SJSA1 (cell line): ENCODE data around the gene PTMA. TPM values are rescaled to one million over a fixed set of nuclear protein-coding genes. Genes with fewer than 3 reads are reported as not detected.
"Not testable (repeated sequence)": the region's sequence is repeated elsewhere in the genome, so short reads cannot be mapped to it uniquely, and the experiment has no call there.

Experiments
- DNase-seq, 2 experiments: peaks; one replicate each; pipeline ENCODE4 v3.0.0-alpha.2; 2015 to 2020; ENCODE audit warnings: low spot score in 2 of 2, low read depth in 1 of 2
- H3K27ac ChIP-seq: fragments of 250-450 bp; sonication (Bioruptor Pico); 2 replicates; pipeline ENCODE4 v1.5.1; 2020; ENCODE audit warnings: mild to moderate bottlenecking, moderate library complexity
- H3K27me3 ChIP-seq: fragments of 250-450 bp; sonication (Bioruptor Pico); replicated peaks from 2 replicates; pipeline ENCODE4 v1.5.1; 2020; ENCODE audit warnings: mild to moderate bottlenecking, moderate library complexity
- H3K36me3 ChIP-seq: fragments of 250-450 bp; sonication (Bioruptor Pico); 2 replicates; pipeline ENCODE4 v1.5.1; 2020; ENCODE audit warnings: mild to moderate bottlenecking
- H3K4me1 ChIP-seq: fragments of 250-450 bp; sonication (Bioruptor Pico); replicated peaks from 2 replicates; pipeline ENCODE4 v1.6.1; 2021; ENCODE audit warnings: mild to moderate bottlenecking
- H3K4me3 ChIP-seq: fragments of 250-450 bp; sonication (Bioruptor Pico); 2 replicates; pipeline ENCODE4 v1.5.1; 2020; ENCODE audit warnings: mild to moderate bottlenecking
- H3K9me3 ChIP-seq: fragments of 250-450 bp; sonication (Bioruptor Pico); replicated peaks from 2 replicates; pipeline ENCODE4 v1.5.1; 2020; ENCODE audit warnings: mild to moderate bottlenecking
- total RNA-seq: library from RNA; depleted of rRNA; stranded (reverse); fragments of >200 nt; shearing (Covaris generic); gene quantifications from 2 replicates; pipeline ENCODE4 v1.2.3, GENCODE V29; 2014; rRNA removed

The PTMA gene
- total RNA-seq = 971 and 998 TPM in 2 replicates

GRCh38 chr2:231707927-231708772, at the start of gene PTMA:
TSS of gene PTMA (plus strand) at chr2:231708525. CDS start at chr2:231708707, 182 bp downstream.
- peak within 1 kb of the TSS; percentile 88 for H3K4me3 ChIP-seq
- H3K36me3 ChIP-seq = peaks cover 42% of the 10 kb centered on the region
- DNase-seq = peak; percentile 99
- peak within 1 kb of the TSS; percentile 96 for H3K27ac ChIP-seq
- no peaks in the 10 kb centered on the region for H3K27me3 ChIP-seq
- peaks cover 8% of the 10 kb centered on the region; the same call in 1 of the 2 replicates for H3K9me3 ChIP-seq
- peaks cover 51% of the 10 kb centered on the region for H3K4me1 ChIP-seq

GRCh38 chr2:231660073-231660472, 48.3 kb upstream of the PTMA start:
- peak; percentile 71 to 72 for DNase-seq
- not testable (repeated sequence) for H3K36me3 ChIP-seq, H3K27ac ChIP-seq, H3K9me3 ChIP-seq, H3K4me3 ChIP-seq, H3K27me3 ChIP-seq
- H3K4me1 ChIP-seq = peaks cover 32% of the 10 kb centered on the region

- Histone ChIP-seq H3K27me3 (no peaks in the 10 kb centered on the region), H3K4me3 (no peak overlapping the region), H3K36me3 (no peaks in the 10 kb centered on the region), H3K27ac (peak overlapping the region; percentile 5; the same call in 1 of the 2 replicates), H3K4me1 (peaks cover 38% of the 10 kb centered on the region), H3K9me3 (no peaks in the 10 kb centered on the region)
- no peak for DNase-seq
These were observed 47.5 kb upstream of the PTMA start for GRCh38 chr2:231660860-231661259.

GRCh38 chr2:231661422-231662027, 46.8 kb upstream of the PTMA start:
- H3K4me3 ChIP-seq = no peak overlapping the region
- H3K36me3 ChIP-seq = no peaks in the 10 kb centered on the region
- H3K27me3 ChIP-seq = no peaks in the 10 kb centered on the region
- H3K27ac ChIP-seq = no peak overlapping the region
- H3K9me3 ChIP-seq = no peaks in the 10 kb centered on the region
- H3K4me1 ChIP-seq = peaks cover 43% of the 10 kb centered on the region
- DNase-seq = no peak

GRCh38 chr2:231662028-231662810, 46.1 kb upstream of the PTMA start:
- no peaks in the 10 kb centered on the region for H3K27me3 ChIP-seq
- DNase-seq = no peak
- no peak overlapping the region for H3K27ac ChIP-seq

GRCh38 chr2:231662811-231663457, 45.4 kb upstream of the PTMA start:
- H3K27me3 ChIP-seq = no peaks in the 10 kb centered on the region
- H3K4me1 ChIP-seq = peaks cover 57% of the 10 kb centered on the region
- H3K36me3 ChIP-seq = no peaks in the 10 kb centered on the region
- H3K9me3 ChIP-seq = no peaks in the 10 kb centered on the region
- H3K27ac ChIP-seq = no peak overlapping the region
- no peak for DNase-seq
- H3K4me3 ChIP-seq = no peak overlapping the region

More at GRCh38 chr2:231662028-231662810, 46.1 kb upstream of the PTMA start:
- Histone ChIP-seq H3K4me3 (no peak overlapping the region), H3K36me3 (no peaks in the 10 kb centered on the region), H3K4me1 (peaks cover 50% of the 10 kb centered on the region), H3K9me3 (no peaks in the 10 kb centered on the region)

- no peaks in the 10 kb centered on the region for H3K9me3 ChIP-seq
- H3K4me1 ChIP-seq = peaks cover 60% of the 10 kb centered on the region
- no peak overlapping the region for H3K4me3 ChIP-seq
- no peak for DNase-seq
- no peaks in the 10 kb centered on the region for H3K36me3 ChIP-seq
- no peak overlapping the region for H3K27ac ChIP-seq
- no peaks in the 10 kb centered on the region for H3K27me3 ChIP-seq
These were observed 44.7 kb upstream of the PTMA start for GRCh38 chr2:231663458-231664212.

GRCh38 chr2:231664727-231665126, 43.6 kb upstream of the PTMA start:
- Histone ChIP-seq H3K4me1 (peaks cover 57% of the 10 kb centered on the region), H3K27me3 (no peaks in the 10 kb centered on the region), H3K9me3 (no peaks in the 10 kb centered on the region), H3K4me3 (no peak overlapping the region), H3K27ac (peak overlapping the region; percentile 99), H3K36me3 (no peaks in the 10 kb centered on the region)
- DNase-seq = no peak

- H3K4me1 ChIP-seq = peaks cover 50% of the 10 kb centered on the region
- no peaks in the 10 kb centered on the region for H3K36me3 ChIP-seq
- H3K9me3 ChIP-seq = no peaks in the 10 kb centered on the region
- H3K27me3 ChIP-seq = no peaks in the 10 kb centered on the region
- H3K27ac ChIP-seq = peak overlapping the region; percentile 99
- no peak overlapping the region for H3K4me3 ChIP-seq
- DNase-seq = no peak
These were observed 42.8 kb upstream of the PTMA start for GRCh38 chr2:231665245-231666170.

- H3K36me3 ChIP-seq = no peaks in the 10 kb centered on the region
- peaks cover 49% of the 10 kb centered on the region for H3K4me1 ChIP-seq
- H3K4me3 ChIP-seq = peak overlapping the region; percentile 32
- peak overlapping the region; percentile 99 for H3K27ac ChIP-seq
- H3K27me3 ChIP-seq = no peaks in the 10 kb centered on the region
- DNase-seq = peak; percentile 99
- no peaks in the 10 kb centered on the region for H3K9me3 ChIP-seq
These were observed 41.9 kb upstream of the PTMA start for GRCh38 chr2:231666171-231667095.

- no peaks in the 10 kb centered on the region for H3K27me3 ChIP-seq
- H3K36me3 ChIP-seq = no peaks in the 10 kb centered on the region
- peaks cover 56% of the 10 kb centered on the region for H3K4me1 ChIP-seq
- peak overlapping the region; percentile 99 for H3K27ac ChIP-seq
- DNase-seq = no peak
- H3K9me3 ChIP-seq = no peaks in the 10 kb centered on the region
- peak overlapping the region; percentile 32 for H3K4me3 ChIP-seq
These were observed 41.3 kb upstream of the PTMA start for GRCh38 chr2:231667096-231667427.
